Ascending aorta (tissue), 2 donors: ENCODE results near the gene ENTPD2. TPM values are rescaled to one million over a fixed set of nuclear protein-coding genes. Genes with fewer than 3 reads are reported as not detected.

Experiments used
- DNase-seq, 2 donors: peaks; one replicate each; pipeline ENCODE4 v3.0.0-alpha.2; 2019; ENCODE audit warnings: low spot score in 2 of 2
- H3K27ac ChIP-seq, 2 donors: fragments of 200-600 bp; sonication (generic); one replicate each; pipeline ENCODE4 v1.5.1; 2016 to 2017; ENCODE audit warnings: mild to moderate bottlenecking in 1 of 2
- H3K27me3 ChIP-seq: fragments of 200-600 bp; sonication (generic); one replicate; pipeline ENCODE4 v1.5.1; 2017
- H3K36me3 ChIP-seq, 2 donors: fragments of 200-600 bp; sonication (generic); one replicate each; pipeline ENCODE4 v1.5.1; 2016
- H3K4me1 ChIP-seq, 2 donors: fragments of 200-600 bp; sonication (generic); one replicate each; pipeline ENCODE4 v1.5.1; 2016 to 2017; ENCODE audit warnings: mild to moderate bottlenecking in 1 of 2
- H3K4me3 ChIP-seq, 2 donors: fragments of 200-600 bp; sonication (generic); one replicate each; pipeline ENCODE4 v1.5.1; 2016 to 2017; ENCODE audit warnings: mild to moderate bottlenecking in 1 of 2
- H3K9me3 ChIP-seq, 2 donors: fragments of 200-600 bp; sonication (generic); one replicate each; pipeline ENCODE4 v1.5.1; 2016
- CTCF ChIP-seq, 3 experiments: fragments of 200-600 bp in 2 of 3; fragments of 450-650 bp in 1 of 3; sonication (generic) in 2 of 3; IDR thresholded peaks; one replicate each; pipeline ENCODE4 v1.5.1; 2016 to 2019; ENCODE audit warnings: antibody characterized with exemption in 3 of 3, mild to moderate bottlenecking in 1 of 3, moderate library complexity in 1 of 3
- intact Hi-C: fragments of 100-400 bp; cut with DNase I; formaldehyde crosslinking; loops from one replicate; pipeline ENCODE4 v1.15.1; 2023
- total RNA-seq: library from RNA; depleted of rRNA; stranded (reverse); fragments of >200 nt; gene quantifications from one replicate; pipeline ENCODE4 v1.1.0, GENCODE V29; 2016

Gene ENTPD2
- total RNA-seq, 1 donor from 2014 or later, result not detected

GRCh38 chr9:137086531-137087408 lies 32.9 kb upstream of the ENTPD2 start, which contains the start of gene MAN1B1:
Gene MAN1B1, plus strand, starts transcription at chr9:137086985. Its CDS starts 15 bp downstream, at chr9:137087000.
- no peak for TF ChIP-seq CTCF (IDR thresholded peaks at IDR 0.05)
- no peaks in the 10 kb centered on the region for H3K9me3 ChIP-seq
- peak within 1 kb of the TSS; percentile 91 to 96 for H3K27ac ChIP-seq
- H3K27me3 ChIP-seq, result no peaks in the 10 kb centered on the region
- intact Hi-C loops, result loop anchor here (1.0 to 5.0 kb wide), 5 partner anchors 94 to 603 kb away; partner anchors contain the start of genes FBXW5, NSMF, PAXX and SEC16A
- H3K4me1 ChIP-seq, result peaks cover 12 to 17% of the 10 kb centered on the region in 2 donors
- peak; percentile 94 to 98 for DNase-seq
- H3K4me3 ChIP-seq, result peak within 1 kb of the TSS; percentile 74 to 99
- H3K36me3 ChIP-seq, result peaks cover 0 to 5% of the 10 kb centered on the region in 2 donors

GRCh38 chr9:137085920-137086530 lies 32.2 kb upstream of the ENTPD2 start:
- Histone ChIP-seq H3K36me3 (peaks cover 0 to 4% of the 10 kb centered on the region in 2 donors), H3K4me1 (peaks cover 12 to 17% of the 10 kb centered on the region in 2 donors), H3K9me3 (no peaks in the 10 kb centered on the region), H3K4me3 (peak overlapping the region; percentile 74 to 99), H3K27me3 (no peaks in the 10 kb centered on the region), H3K27ac (peak overlapping the region; percentile 91 to 96)
- no peak for TF ChIP-seq CTCF (IDR thresholded peaks at IDR 0.05)
- DNase-seq, result no peak
- intact Hi-C loops, result loop anchor here (1.0 to 5.0 kb wide), 5 partner anchors 94 to 603 kb away; partner anchors contain the start of genes FBXW5, NSMF, PAXX and SEC16A

- TF ChIP-seq CTCF (IDR thresholded peaks at IDR 0.05), result no peak
- peaks cover 12 to 17% of the 10 kb centered on the region in 2 donors for H3K4me1 ChIP-seq
- no peak for DNase-seq
- H3K4me3 ChIP-seq, result no peak overlapping the region
- no peaks in the 10 kb centered on the region for H3K9me3 ChIP-seq
- H3K27ac ChIP-seq, result no peak overlapping the region
- no peaks in the 10 kb centered on the region for H3K27me3 ChIP-seq
- peaks cover 3 to 10% of the 10 kb centered on the region in 2 donors for H3K36me3 ChIP-seq
- intact Hi-C loops, result no loop called here
Measured at GRCh38 chr9:137084526-137084925, 30.7 kb upstream of the ENTPD2 start.

- peak in 1 of 2 donors; percentile 83 for DNase-seq
- Histone ChIP-seq H3K4me3 (no peak overlapping the region), H3K9me3 (no peaks in the 10 kb centered on the region), H3K27me3 (no peaks in the 10 kb centered on the region), H3K27ac (peak overlapping the region; percentile 44 to 60), H3K4me1 (peaks cover 13 to 19% of the 10 kb centered on the region in 2 donors), H3K36me3 (peaks cover 8 to 10% of the 10 kb centered on the region in 2 donors)
- intact Hi-C loops, result no loop called here
- TF ChIP-seq CTCF (IDR thresholded peaks at IDR 0.05), result no peak
Measured at GRCh38 chr9:137083394-137084004, 29.6 kb upstream of the ENTPD2 start.

- intact Hi-C loops, result no loop called here
- no peak for DNase-seq
- Histone ChIP-seq H3K27ac (peak overlapping the region; percentile 16 to 60), H3K27me3 (no peaks in the 10 kb centered on the region), H3K4me3 (no peak overlapping the region), H3K9me3 (no peaks in the 10 kb centered on the region), H3K4me1 (peaks cover 17 to 24% of the 10 kb centered on the region in 2 donors), H3K36me3 (peaks cover 8 to 10% of the 10 kb centered on the region in 2 donors)
- no peak for TF ChIP-seq CTCF (IDR thresholded peaks at IDR 0.05)
Measured at GRCh38 chr9:137082925-137083290, 29.0 kb upstream of the ENTPD2 start.
